GM23338 (cell line): ENCODE measurements around the gene CLDN2. TPM values are rescaled to one million over a fixed set of nuclear protein-coding genes. Genes with fewer than 3 reads are reported as not detected.

ENCODE experiments used
- ATAC-seq: fragments of 200-7000 bp; cut with Tn5 transposase; 3 replicates; pipeline ENCODE4 v1.9.1; 2020
- DNase-seq: peaks from one replicate; pipeline ENCODE4 v3.0.0-alpha.2; 2015; ENCODE audit warnings: low spot score
- H2AFZ ChIP-seq: fragments of 200-600 bp; sonication (generic); 2 replicates; pipeline ENCODE4 v1.8.0; 2016; ENCODE audit warnings: antibody characterized with exemption, mild to moderate bottlenecking, moderate library complexity
- H3F3A ChIP-seq: fragments of 200-600 bp; sonication (generic); replicated peaks from 2 replicates; pipeline ENCODE4 v1.8.0; 2017; ENCODE audit warnings: antibody characterized with exemption, mixed run types, low read depth
- H3K27ac ChIP-seq: fragments of 200-600 bp; sonication (generic); 2 replicates; pipeline ENCODE4 v1.6.1; 2016; ENCODE audit warnings: low read depth
- H3K27me3 ChIP-seq: fragments of 200-600 bp; sonication (generic); 2 replicates; pipeline ENCODE4 v1.8.0; 2016; ENCODE audit warnings: mild to moderate bottlenecking, mixed run types, moderate library complexity; ENCODE audit not compliant: insufficient read depth
- H3K36me3 ChIP-seq: fragments of 200-600 bp; sonication (generic); 2 replicates; pipeline ENCODE4 v1.8.0; 2016; ENCODE audit warnings: mild to moderate bottlenecking; ENCODE audit not compliant: insufficient read depth
- H3K4me1 ChIP-seq: fragments of 200-600 bp; sonication (generic); 2 replicates; pipeline ENCODE4 v1.8.0; 2016; ENCODE audit warnings: mild to moderate bottlenecking, moderate library complexity; ENCODE audit not compliant: insufficient read depth
- H3K4me2 ChIP-seq: fragments of 200-600 bp; sonication (generic); 2 replicates; pipeline ENCODE4 v1.7.1; 2017; ENCODE audit warnings: mixed run types
- H3K4me3 ChIP-seq: fragments of 200-600 bp; sonication (generic); 2 replicates; pipeline ENCODE4 v1.6.1; 2016; ENCODE audit warnings: mixed run types
- H3K79me2 ChIP-seq: fragments of 200-600 bp; sonication (generic); replicated peaks from 2 replicates; pipeline ENCODE4 v1.8.0; 2017; ENCODE audit warnings: mild to moderate bottlenecking; ENCODE audit not compliant: insufficient read depth
- H3K9me2 ChIP-seq: fragments of 200-600 bp; sonication (generic); 2 replicates; pipeline ENCODE4 v1.8.0; 2017; ENCODE audit not compliant: insufficient read depth
- H4K20me1 ChIP-seq: fragments of 200-600 bp; sonication (generic); replicated peaks from 2 replicates; pipeline ENCODE4 v1.8.0; 2017; ENCODE audit warnings: mild to moderate bottlenecking; ENCODE audit not compliant: insufficient read depth
- H3K27ac Mint-ChIP-seq: 2 replicates; pipeline ENCODE4 v1.8.0; 2020; ENCODE audit warnings: inconsistent platforms, mild to moderate bottlenecking, moderate library complexity, mixed read lengths
- H3K27me3 Mint-ChIP-seq: 3 replicates; pipeline ENCODE4 v1.8.0; 2022; ENCODE audit warnings: low read depth, mild to moderate bottlenecking, moderate library complexity, mixed read lengths, inconsistent platforms; ENCODE audit not compliant: insufficient read depth, poor library complexity
- H3K36me3 Mint-ChIP-seq: 3 replicates; pipeline ENCODE4 v1.8.0; 2021; ENCODE audit warnings: low read depth, mild to moderate bottlenecking, inconsistent platforms, moderate library complexity, mixed read lengths
- H3K4me1 Mint-ChIP-seq: 3 replicates; pipeline ENCODE4 v1.8.0; 2020; ENCODE audit warnings: mild to moderate bottlenecking, inconsistent platforms, mixed read lengths
- H3K4me3 Mint-ChIP-seq: 3 replicates; pipeline ENCODE4 v1.8.0; 2021; ENCODE audit warnings: moderate library complexity, mild to moderate bottlenecking, inconsistent platforms, mixed read lengths
- H3K9me3 Mint-ChIP-seq: 3 replicates; pipeline ENCODE4 v1.8.0; 2020; ENCODE audit warnings: moderate library complexity, mild to moderate bottlenecking, inconsistent platforms, mixed read lengths
- CREB1 ChIP-seq: fragments of 250-450 bp; sonication (Bioruptor Pico); IDR thresholded peaks from 2 replicates; pipeline ENCODE4 v1.5.0; 2020; ENCODE audit warnings: low read depth, mild to moderate bottlenecking, moderate library complexity
- EZH2 ChIP-seq: fragments of 200-600 bp; sonication (generic); IDR thresholded peaks from one replicate; pipeline ENCODE4 v1.8.0; 2017; ENCODE audit warnings: antibody characterized with exemption, mild to moderate bottlenecking, low read depth; ENCODE audit not compliant: unreplicated experiment
- EZH2phosphoT487 ChIP-seq: fragments of 200-600 bp; sonication (generic); IDR thresholded peaks from one replicate; pipeline ENCODE4 v1.8.1; 2018; ENCODE audit warnings: antibody characterized with exemption; ENCODE audit not compliant: unreplicated experiment
- JUNB ChIP-seq: IDR thresholded peaks from one replicate; pipeline ENCODE4 v1.6.1; 2016; ENCODE audit warnings: antibody characterized with exemption; ENCODE audit not compliant: unreplicated experiment
- NANOG ChIP-seq: IDR thresholded peaks from 2 replicates; pipeline ENCODE4 v1.6.1; 2016; ENCODE audit warnings: antibody characterized with exemption, borderline replicate concordance
- POLR2AphosphoS5 ChIP-seq: IDR thresholded peaks from 2 replicates; pipeline ENCODE4 v1.6.1; 2016; ENCODE audit warnings: antibody characterized with exemption, low read depth
- STAT1 ChIP-seq: IDR thresholded peaks from one replicate; pipeline ENCODE4 v1.6.1; 2016; ENCODE audit warnings: antibody characterized with exemption; ENCODE audit not compliant: unreplicated experiment
- ZNF331 ChIP-seq: fragments of 250-450 bp; sonication (Bioruptor Pico); IDR thresholded peaks from 2 replicates; pipeline ENCODE4 v1.5.0; 2020; ENCODE audit warnings: low read depth, mild to moderate bottlenecking, moderate library complexity
- polyA plus RNA-seq: library from polyadenylated mRNA; unstranded; fragments of >200 nt; fragmentation: Nextera tagmentation; extraction: Ambion mirVana; gene quantifications from 2 replicates; pipeline ENCODE4 v1.2.1, GENCODE V29; 2016
- total RNA-seq: library from RNA; depleted of rRNA; stranded (reverse); fragments of >200 nt; shearing (Covaris generic); gene quantifications from 2 replicates; pipeline ENCODE4 v1.2.3, GENCODE V29; 2014
- TF ChIP-seq, protein P1 (sequence below): IDR thresholded peaks from one replicate; pipeline ENCODE4 v1.6.1; 2018; ENCODE audit warnings: antibody characterized with exemption; ENCODE audit not compliant: unreplicated experiment
- TF ChIP-seq, protein P2 (sequence below): IDR thresholded peaks from 2 replicates; pipeline ENCODE4 v1.6.1; 2016; ENCODE audit warnings: antibody characterized with exemption
- TF ChIP-seq, protein P3 (sequence below): fragments of 250-450 bp; sonication (Bioruptor Pico); IDR thresholded peaks from 2 replicates; pipeline ENCODE4 v1.5.0; 2020; ENCODE audit warnings: mild to moderate bottlenecking, moderate library complexity
- TF ChIP-seq, protein P4 (sequence below), 2 experiments: fragments of 200-600 bp in 1 of 2; sonication (generic) in 1 of 2; conservative IDR thresholded peaks; 2 replicates each; pipeline versions ENCODE4 v1.5.1 to v1.6.1; 2016 to 2017; ENCODE audit warnings: antibody characterized with exemption in 2 of 2, low read depth in 2 of 2, mild to moderate bottlenecking in 2 of 2, moderate library complexity in 1 of 2

CLDN2 gene
- total and polyA plus RNA-seq, 2 experiments from 2014 or later, result not detected

DNA sequence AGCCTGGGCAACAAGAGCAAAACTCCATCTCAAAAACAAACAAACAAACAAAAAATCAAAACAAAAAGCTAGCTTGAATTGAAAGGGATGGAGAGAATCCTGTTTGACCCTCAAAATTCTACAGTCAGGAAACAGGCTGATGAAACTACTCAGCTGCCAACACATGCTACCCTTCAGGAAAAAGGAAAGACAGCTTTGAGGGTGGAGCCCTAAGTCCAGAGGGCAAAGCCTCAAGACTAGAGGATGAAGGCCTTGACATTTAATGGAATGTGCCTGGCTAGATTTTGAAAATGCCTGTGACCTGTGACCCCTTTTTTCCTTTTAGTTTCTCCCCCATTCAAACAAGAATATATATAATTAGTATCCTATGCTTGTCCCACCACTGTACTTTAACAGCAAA lies 52.7 kb downstream of the CLDN2 start (continued):
- TF ChIP-seq ZNF331 (CRISPR knock-in tag), result no peak

DNA sequence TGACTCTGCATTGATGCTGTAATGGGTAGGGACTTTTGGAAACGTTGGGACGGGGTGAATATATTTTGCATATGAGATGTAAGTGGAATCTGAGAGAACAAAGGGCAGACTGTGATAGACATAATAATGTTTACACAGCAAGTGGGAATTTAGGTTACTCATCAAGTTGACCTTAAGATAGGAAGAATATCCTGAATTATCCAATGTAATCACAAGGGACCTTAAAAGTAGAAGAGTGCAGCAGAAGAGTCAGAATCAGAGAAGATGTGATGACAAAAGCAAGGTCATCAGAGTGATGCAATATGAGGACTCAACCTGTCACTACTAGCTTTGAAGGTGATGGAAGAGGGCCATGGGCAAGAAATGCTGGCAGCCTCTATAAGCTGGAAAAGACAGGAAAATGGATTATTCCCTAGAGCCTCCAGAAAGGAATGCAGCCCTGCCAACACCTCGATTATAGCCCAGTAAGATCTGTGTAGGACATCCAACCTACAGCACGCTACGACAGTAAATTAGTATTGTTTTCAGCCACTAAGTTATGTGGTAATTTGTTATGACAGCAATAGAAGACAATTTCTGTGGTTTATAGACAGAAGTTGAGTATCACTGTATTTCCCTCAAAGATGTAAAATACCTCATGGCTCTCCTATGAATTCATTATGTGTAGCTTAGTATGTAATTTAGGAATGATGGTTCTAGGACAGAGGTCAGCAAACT lies 53.4 kb downstream of the CLDN2 start:
- Histone ChIP-seq H3K4me1 (peaks cover 3% of the 10 kb centered on the region; the same call in 1 of the 2 replicates), H3K9me2 (no peaks in the 10 kb centered on the region), H3K4me3 (no peak overlapping the region), H2AFZ (no peak overlapping the region), H3K4me2 (no peak overlapping the region), H3K79me2 (no peaks in the 10 kb centered on the region), H3K36me3 (no peaks in the 10 kb centered on the region), H4K20me1 (no peaks in the 10 kb centered on the region), H3K27me3 (no peaks in the 10 kb centered on the region), H3F3A (no peaks in the 10 kb centered on the region), H3K27ac (no peak overlapping the region)
- Mint-ChIP-seq H3K36me3 (no peaks in the 10 kb centered on the region), H3K27me3 (no peaks in the 10 kb centered on the region), H3K9me3 (no peaks in the 10 kb centered on the region; the same call in 2 of the 3 replicates), H3K27ac (no peak overlapping the region), H3K4me3 (no peak overlapping the region), H3K4me1 (no peaks in the 10 kb centered on the region)
- ATAC-seq (no peak), DNase-seq (no peak)
- TF ChIP-seq EZH2phosphoT487 (no peak), POLR2AphosphoS5 (no peak), CREB1 (CRISPR knock-in tag) (no peak), NANOG (no peak), JUNB (no peak), EZH2 (no peak), STAT1 (no peak)
- TF ChIP-seq, protein P1, sequence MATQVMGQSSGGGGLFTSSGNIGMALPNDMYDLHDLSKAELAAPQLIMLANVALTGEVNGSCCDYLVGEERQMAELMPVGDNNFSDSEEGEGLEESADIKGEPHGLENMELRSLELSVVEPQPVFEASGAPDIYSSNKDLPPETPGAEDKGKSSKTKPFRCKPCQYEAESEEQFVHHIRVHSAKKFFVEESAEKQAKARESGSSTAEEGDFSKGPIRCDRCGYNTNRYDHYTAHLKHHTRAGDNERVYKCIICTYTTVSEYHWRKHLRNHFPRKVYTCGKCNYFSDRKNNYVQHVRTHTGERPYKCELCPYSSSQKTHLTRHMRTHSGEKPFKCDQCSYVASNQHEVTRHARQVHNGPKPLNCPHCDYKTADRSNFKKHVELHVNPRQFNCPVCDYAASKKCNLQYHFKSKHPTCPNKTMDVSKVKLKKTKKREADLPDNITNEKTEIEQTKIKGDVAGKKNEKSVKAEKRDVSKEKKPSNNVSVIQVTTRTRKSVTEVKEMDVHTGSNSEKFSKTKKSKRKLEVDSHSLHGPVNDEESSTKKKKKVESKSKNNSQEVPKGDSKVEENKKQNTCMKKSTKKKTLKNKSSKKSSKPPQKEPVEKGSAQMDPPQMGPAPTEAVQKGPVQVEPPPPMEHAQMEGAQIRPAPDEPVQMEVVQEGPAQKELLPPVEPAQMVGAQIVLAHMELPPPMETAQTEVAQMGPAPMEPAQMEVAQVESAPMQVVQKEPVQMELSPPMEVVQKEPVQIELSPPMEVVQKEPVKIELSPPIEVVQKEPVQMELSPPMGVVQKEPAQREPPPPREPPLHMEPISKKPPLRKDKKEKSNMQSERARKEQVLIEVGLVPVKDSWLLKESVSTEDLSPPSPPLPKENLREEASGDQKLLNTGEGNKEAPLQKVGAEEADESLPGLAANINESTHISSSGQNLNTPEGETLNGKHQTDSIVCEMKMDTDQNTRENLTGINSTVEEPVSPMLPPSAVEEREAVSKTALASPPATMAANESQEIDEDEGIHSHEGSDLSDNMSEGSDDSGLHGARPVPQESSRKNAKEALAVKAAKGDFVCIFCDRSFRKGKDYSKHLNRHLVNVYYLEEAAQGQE, result no peak
- TF ChIP-seq, protein P2, sequence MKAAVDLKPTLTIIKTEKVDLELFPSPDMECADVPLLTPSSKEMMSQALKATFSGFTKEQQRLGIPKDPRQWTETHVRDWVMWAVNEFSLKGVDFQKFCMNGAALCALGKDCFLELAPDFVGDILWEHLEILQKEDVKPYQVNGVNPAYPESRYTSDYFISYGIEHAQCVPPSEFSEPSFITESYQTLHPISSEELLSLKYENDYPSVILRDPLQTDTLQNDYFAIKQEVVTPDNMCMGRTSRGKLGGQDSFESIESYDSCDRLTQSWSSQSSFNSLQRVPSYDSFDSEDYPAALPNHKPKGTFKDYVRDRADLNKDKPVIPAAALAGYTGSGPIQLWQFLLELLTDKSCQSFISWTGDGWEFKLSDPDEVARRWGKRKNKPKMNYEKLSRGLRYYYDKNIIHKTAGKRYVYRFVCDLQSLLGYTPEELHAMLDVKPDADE, result no peak
- TF ChIP-seq, protein P3, sequence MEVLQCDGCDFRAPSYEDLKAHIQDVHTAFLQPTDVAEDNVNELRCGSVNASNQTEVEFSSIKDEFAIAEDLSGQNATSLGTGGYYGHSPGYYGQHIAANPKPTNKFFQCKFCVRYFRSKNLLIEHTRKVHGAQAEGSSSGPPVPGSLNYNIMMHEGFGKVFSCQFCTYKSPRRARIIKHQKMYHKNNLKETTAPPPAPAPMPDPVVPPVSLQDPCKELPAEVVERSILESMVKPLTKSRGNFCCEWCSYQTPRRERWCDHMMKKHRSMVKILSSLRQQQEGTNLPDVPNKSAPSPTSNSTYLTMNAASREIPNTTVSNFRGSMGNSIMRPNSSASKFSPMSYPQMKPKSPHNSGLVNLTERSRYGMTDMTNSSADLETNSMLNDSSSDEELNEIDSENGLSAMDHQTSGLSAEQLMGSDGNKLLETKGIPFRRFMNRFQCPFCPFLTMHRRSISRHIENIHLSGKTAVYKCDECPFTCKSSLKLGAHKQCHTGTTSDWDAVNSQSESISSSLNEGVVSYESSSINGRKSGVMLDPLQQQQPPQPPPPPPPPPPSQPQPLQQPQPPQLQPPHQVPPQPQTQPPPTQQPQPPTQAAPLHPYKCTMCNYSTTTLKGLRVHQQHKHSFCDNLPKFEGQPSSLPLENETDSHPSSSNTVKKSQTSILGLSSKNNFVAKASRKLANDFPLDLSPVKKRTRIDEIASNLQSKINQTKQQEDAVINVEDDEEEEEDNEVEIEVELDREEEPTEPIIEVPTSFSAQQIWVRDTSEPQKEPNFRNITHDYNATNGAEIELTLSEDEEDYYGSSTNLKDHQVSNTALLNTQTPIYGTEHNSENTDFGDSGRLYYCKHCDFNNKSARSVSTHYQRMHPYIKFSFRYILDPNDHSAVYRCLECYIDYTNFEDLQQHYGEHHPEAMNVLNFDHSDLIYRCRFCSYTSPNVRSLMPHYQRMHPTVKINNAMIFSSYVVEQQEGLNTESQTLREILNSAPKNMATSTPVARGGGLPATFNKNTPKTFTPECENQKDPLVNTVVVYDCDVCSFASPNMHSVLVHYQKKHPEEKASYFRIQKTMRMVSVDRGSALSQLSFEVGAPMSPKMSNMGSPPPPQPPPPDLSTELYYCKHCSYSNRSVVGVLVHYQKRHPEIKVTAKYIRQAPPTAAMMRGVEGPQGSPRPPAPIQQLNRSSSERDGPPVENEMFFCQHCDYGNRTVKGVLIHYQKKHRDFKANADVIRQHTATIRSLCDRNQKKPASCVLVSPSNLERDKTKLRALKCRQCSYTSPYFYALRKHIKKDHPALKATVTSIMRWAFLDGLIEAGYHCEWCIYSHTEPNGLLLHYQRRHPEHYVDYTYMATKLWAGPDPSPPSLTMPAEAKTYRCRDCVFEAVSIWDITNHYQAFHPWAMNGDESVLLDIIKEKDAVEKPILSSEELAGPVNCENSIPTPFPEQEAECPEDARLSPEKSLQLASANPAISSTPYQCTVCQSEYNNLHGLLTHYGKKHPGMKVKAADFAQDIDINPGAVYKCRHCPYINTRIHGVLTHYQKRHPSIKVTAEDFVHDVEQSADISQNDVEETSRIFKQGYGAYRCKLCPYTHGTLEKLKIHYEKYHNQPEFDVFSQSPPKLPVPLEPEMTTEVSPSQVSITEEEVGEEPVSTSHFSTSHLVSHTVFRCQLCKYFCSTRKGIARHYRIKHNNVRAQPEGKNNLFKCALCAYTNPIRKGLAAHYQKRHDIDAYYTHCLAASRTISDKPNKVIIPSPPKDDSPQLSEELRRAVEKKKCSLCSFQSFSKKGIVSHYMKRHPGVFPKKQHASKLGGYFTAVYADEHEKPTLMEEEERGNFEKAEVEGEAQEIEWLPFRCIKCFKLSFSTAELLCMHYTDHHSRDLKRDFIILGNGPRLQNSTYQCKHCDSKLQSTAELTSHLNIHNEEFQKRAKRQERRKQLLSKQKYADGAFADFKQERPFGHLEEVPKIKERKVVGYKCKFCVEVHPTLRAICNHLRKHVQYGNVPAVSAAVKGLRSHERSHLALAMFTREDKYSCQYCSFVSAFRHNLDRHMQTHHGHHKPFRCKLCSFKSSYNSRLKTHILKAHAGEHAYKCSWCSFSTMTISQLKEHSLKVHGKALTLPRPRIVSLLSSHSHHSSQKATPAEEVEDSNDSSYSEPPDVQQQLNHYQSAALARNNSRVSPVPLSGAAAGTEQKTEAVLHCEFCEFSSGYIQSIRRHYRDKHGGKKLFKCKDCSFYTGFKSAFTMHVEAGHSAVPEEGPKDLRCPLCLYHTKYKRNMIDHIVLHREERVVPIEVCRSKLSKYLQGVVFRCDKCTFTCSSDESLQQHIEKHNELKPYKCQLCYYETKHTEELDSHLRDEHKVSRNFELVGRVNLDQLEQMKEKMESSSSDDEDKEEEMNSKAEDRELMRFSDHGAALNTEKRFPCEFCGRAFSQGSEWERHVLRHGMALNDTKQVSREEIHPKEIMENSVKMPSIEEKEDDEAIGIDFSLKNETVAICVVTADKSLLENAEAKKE, result no peak
- TF ChIP-seq, protein P4, sequence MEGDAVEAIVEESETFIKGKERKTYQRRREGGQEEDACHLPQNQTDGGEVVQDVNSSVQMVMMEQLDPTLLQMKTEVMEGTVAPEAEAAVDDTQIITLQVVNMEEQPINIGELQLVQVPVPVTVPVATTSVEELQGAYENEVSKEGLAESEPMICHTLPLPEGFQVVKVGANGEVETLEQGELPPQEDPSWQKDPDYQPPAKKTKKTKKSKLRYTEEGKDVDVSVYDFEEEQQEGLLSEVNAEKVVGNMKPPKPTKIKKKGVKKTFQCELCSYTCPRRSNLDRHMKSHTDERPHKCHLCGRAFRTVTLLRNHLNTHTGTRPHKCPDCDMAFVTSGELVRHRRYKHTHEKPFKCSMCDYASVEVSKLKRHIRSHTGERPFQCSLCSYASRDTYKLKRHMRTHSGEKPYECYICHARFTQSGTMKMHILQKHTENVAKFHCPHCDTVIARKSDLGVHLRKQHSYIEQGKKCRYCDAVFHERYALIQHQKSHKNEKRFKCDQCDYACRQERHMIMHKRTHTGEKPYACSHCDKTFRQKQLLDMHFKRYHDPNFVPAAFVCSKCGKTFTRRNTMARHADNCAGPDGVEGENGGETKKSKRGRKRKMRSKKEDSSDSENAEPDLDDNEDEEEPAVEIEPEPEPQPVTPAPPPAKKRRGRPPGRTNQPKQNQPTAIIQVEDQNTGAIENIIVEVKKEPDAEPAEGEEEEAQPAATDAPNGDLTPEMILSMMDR (conservative IDR thresholded peaks at IDR 0.05; ENCODE audit: low read depth in 2 of 2), result no peak
